ELF-1 (cell line): ENCODE data around the gene TMEM242.
A peak's percentile ranks its signal among the peaks of the same experiment; 100 is the strongest.
"Not testable (repeated sequence)": the region's sequence is repeated elsewhere in the genome, so short reads cannot be mapped to it uniquely, and the experiment has no call there.

Experiments
- DNase-seq: peaks from one replicate; pipeline ENCODE4 v3.0.0-alpha.2; 2016; ENCODE audit warnings: low read depth, low spot score

The TMEM242 gene

GRCh38 chr6:157325069-157325805, 1.9 kb upstream of the TMEM242 start:
- no peak for DNase-seq

GRCh38 chr6:157323966-157324300, 614 bp upstream of the TMEM242 start:
- peak; percentile 85 for DNase-seq

- no peak for DNase-seq
Observed at GRCh38 chr6:157322792-157323254, 496 bp downstream of the TMEM242 start.

- DNase-seq: no peak
Observed at GRCh38 chr6:157316871-157317814, 6.2 kb downstream of the TMEM242 start.

GRCh38 chr6:157314705-157315321, 8.5 kb downstream of the TMEM242 start:
- no peak for DNase-seq

GRCh38 chr6:157313531-157314467, 9.5 kb downstream of the TMEM242 start:
- no peak for DNase-seq

GRCh38 chr6:157312757-157313156, 10.6 kb downstream of the TMEM242 start:
- no peak for DNase-seq

- not testable (repeated sequence) for DNase-seq
Observed at GRCh38 chr6:157310693-157311092, 12.6 kb downstream of the TMEM242 start.

GRCh38 chr6:157307661-157308060, 15.7 kb downstream of the TMEM242 start:
- no peak for DNase-seq

GRCh38 chr6:157305670-157306653, 17.4 kb downstream of the TMEM242 start:
- DNase-seq: no peak

GRCh38 chr6:157304899-157305663, 18.2 kb downstream of the TMEM242 start:
- no peak for DNase-seq

GRCh38 chr6:157302736-157303135, 20.6 kb downstream of the TMEM242 start:
- no peak for DNase-seq

GRCh38 chr6:157300436-157300835, 22.9 kb downstream of the TMEM242 start:
- DNase-seq: no peak

- no peak for DNase-seq
Observed at GRCh38 chr6:157300006-157300405, 23.3 kb downstream of the TMEM242 start.

GRCh38 chr6:157298216-157298724, 25.0 kb downstream of the TMEM242 start:
- no peak for DNase-seq

GRCh38 chr6:157294654-157295053, 28.7 kb downstream of the TMEM242 start:
- DNase-seq: no peak

- DNase-seq: no peak
Observed at GRCh38 chr6:157293780-157294179, 29.5 kb downstream of the TMEM242 start.

GRCh38 chr6:157292202-157292601, 31.1 kb downstream of the TMEM242 start:
- DNase-seq: no peak

GRCh38 chr6:157291356-157291755, 32.0 kb downstream of the TMEM242 start:
- DNase-seq: no peak
